Activated CD4-positive, CD25-positive, alpha-beta regulatory T cell treated with anti-CD3 and anti-CD28 coated beads, Interleukin-2, amount 50 U/mL, for 72 hours (primary cell): Measurements from ENCODE around the gene ATP11A.
"Not testable (repeated sequence)": the region's sequence is repeated elsewhere in the genome, so short reads cannot be mapped to it uniquely, and the experiment has no call there.

Experiments used
- DNase-seq: peaks from one replicate; pipeline ENCODE4 v3.0.0; 2021

The ATP11A gene

DNA sequence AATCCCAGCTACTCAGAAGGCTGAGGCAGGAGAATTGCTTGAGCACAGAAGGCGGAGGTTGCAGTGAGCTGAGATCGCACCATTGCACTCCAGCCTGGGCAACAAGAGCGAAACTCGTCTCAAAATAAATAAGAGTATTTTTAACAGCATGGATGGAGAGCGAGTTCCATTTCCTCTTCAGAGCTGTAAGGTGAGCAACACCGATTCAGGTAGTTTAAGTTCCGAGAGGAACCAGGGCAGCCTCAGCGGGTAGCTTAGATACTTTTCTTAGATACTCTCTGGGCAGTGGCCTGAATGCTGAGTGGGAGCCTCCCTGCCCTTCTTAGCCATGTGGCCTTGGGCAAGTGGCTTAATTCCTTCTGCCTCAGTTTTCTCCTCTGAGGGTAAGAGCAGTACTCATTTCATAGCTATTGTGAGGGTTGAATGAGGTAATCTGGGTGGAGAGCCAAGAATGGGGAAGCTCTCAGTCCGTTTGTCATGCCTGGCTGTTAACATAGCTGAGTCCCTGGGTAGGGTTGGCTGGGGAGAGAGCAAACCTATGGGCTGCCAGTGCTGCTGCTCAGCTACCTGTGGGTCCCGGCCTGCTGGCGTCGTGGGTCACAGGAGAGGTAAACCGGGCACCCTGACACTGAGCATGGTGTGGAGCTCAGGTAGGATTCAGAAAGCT lies 4.1 kb downstream of the ATP11A start:
- no peak for DNase-seq

- no peak for DNase-seq
Measured at GRCh38 chr13:112695121-112695520, 5.3 kb downstream of the ATP11A start.

DNA sequence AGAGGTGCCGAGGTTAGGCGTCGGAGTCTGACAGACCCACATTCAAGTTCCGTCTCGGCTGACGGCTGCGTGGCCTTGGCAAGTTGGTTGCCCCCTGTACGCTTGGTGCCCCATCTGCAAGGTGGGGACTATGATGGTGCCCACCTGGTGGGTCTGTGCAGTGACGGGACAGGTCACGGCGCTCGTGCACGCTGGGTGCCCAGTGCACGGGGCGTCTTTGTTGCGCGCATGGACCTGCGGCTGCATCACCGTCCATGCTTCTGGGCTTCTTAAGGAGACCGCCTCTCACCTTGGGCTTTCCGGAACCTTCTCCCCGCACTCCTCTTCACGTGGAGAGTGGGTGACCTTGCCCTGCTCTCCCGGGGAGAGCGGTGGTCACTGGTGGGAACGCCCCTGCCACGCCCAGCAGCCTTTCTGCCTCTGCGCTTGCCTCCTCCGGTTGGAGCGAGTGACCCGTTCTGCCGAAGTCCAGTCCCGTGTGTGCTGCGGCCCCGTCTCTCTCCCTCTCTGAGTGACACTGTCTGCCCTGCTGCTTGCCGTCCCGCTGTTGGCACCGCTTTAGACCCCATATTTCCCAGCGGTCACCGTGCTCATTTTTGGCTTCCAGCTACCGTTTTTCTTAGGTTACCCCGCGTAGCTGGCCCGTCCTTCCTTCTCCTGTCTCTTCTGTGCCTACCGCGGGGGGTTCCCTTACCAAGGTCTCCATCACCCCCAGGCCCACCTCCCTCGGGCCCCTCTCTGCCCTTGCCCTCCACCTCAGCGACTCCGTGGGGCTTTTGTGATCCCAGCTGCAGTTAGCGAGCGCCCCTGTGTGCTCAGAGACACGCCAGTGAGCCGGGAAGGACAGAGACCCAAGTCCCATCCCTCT lies 6.4 kb downstream of the ATP11A start:
- DNase-seq, result no peak

DNA sequence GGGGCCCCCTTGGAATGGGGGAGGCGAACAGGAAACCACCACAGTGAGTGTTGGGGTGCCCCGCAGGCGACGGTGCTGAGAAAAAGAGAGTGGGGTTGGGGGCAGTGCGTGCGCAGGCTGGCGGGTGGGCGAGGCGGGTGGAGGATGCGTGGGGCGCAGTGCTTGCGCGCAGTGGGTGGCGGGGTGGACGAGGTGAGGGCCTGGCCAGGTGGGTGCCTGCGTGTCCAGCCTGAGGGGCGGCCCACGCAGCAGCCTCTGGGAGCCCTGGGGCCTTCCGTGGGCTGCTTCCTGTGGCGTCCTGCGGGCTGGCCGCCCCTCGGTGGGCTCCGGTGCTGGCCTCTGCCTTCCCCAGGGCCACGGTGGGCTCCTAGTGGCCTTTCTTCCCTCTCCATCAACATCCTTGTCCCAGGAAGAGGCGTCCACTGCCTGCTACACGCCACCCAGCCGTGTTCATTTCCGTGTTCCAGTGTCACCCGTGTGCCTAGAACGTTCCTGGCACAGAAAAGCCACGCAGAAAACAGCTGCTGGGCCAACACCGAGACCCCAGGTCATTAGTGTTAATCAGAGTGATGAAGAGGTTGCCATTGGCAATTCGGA lies 7.1 kb downstream of the ATP11A start:
- DNase-seq, result no peak

DNA sequence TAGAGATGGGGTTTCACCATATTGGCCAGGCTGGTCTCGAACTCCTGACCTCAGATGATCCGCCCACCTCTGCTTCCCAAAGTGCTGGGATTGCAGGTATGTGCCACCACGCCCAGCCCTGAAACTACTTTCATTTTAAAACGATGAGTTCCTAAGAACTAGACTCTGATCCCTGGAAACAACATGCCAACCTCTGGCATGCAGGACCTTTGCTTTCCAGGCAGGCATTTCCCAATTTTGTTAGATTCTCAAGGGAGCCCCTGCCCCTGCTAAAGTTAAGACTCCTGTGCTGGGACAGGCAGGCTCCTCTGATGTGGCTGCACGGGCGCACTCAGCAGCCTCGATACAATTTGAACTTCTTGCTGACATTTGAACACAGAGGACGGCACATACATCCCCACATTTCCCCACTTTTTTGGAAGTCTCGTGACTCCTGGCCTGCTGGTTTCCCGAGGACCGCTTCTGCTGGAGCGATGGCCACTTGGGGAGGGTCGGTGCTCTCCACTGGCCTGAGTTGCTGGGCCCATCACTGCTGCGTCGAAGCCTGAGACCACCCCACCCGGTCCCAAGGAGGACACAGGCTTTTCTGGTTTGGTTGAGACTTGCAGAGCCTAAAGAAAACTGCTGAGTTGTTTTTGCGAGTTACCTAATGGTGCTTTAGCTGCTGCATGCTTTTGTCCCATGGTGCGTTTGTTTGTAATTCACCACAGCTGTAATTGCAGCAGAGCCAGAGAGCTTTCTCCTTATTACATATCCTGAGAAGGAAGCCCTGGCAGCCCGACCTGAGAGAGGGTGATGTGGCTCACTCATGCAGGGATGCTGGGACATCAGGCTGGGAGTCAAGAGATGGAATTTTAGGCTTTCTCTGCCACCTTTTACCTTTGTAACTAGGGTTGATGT lies 8.2 kb downstream of the ATP11A start:
- DNase-seq, result no peak

DNA sequence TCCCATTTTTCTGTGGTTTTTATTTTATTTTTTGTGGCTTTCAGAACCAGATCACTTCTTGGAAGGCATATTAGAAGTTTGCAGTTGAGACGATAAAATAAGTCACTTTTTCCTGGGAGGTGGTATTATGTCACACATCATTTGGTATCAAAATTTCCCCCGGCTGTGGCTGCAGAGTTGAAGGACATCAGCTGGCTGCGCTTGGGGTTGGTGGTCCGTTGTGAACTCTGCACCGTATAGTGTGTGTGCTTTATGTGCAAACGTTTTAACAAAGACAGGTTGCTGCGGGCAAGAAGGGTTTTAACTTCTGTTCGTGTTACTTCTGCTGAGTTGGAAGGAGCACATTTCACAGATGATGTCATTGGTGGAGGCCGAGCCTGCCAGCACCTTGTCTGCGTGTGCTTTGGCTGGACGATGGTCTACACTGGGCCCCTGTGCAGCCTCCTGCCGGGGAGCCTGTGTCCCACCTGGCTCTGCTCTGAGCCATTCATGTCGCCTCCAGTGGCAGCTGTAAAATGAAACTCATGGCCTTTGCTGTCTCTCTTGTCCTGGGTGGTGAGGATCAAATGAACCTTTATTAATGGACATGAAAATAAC lies 9.6 kb downstream of the ATP11A start:
- DNase-seq, result no peak

GRCh38 chr13:112700291-112701060 lies 10.6 kb downstream of the ATP11A start:
- no peak for DNase-seq

DNA sequence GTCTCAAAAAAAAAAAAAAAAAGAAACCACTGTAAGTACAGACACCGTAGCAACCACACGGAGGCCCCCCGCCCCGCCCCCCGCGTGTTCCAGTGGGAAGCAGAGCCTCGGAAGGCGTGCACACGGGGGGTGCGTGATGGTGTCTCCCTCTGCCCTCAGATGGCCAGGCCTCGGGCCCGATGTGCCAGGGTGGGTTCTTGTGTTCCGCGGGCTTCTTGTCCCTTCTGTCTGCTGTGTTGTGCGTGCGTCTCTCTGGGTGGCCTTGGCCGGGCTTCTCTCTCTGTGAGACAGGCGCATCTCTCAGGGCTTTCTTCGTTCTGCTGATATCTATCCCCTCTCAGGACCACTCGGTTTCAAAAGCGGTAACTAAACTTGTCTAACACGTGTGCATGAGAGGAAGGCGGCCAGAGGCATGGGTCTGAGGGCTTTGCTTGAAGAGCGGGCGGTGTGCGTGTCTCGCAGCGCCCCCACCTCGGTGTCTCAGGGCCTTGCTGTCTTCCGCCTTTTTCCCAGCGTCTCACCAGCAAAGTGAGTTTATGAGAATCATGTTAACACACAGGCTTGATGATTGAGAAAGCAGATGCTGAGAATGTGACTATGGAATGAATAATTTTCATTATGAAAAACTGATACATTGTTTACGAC lies 12.6 kb downstream of the ATP11A start:
- no peak for DNase-seq

DNA sequence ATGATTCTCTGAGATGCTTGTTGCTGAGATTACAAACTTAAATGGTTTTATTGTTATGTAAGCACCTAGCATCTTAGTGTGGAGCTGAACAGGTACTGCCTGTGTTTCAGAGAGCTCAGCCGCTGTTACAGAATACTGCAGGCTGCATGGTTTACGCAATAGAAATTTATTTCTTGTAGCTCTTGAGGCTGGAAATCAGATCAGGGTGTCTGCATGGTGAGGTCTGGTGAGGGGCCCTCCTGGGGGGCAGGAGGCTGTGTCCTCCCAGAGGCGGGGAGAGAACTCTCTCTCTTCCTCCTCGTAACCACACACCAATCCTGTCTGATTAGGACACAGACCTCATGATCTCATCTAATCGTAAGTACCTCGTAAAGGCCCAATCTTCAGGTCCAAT lies 13.1 kb downstream of the ATP11A start:
- DNase-seq, result no peak

DNA sequence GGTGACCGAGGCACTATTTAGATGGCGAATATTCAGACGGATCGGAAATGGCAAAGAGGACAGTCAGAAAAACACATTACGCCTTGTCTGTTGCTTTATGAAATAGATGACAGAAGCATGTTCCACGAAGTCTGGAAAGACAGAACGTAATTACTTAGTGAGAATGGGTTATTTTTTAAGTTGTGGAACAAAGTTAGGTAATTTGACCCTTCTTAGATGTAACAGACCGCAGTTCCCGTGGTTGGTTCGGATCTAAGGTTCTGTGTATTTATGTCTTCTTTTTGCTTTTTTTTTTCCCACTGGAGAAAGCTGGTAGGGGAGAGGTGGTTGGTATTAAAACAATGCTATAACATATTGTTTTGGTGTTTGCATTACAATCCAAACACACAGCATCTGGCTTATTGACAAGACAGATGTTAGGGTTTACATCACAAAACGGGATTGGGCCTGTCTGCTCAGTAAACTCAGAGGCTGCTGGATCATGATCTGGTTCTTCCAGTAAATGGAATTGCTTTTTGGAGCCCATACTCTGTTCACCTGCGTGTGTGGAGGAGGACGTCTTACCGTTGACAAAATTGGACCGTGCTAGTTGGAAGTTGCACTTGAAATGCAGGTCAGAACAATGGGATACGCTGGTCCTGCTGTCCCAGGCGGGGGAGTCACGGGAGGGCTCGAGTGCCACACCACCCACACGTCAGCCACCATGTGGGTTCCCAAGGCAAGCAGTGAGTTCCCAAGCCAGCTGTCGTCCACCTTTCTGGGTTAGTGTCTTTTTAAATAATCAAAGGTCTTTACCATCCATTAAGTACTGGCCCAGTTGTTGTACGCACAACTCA lies 13.8 kb downstream of the ATP11A start:
- DNase-seq, result no peak

DNA sequence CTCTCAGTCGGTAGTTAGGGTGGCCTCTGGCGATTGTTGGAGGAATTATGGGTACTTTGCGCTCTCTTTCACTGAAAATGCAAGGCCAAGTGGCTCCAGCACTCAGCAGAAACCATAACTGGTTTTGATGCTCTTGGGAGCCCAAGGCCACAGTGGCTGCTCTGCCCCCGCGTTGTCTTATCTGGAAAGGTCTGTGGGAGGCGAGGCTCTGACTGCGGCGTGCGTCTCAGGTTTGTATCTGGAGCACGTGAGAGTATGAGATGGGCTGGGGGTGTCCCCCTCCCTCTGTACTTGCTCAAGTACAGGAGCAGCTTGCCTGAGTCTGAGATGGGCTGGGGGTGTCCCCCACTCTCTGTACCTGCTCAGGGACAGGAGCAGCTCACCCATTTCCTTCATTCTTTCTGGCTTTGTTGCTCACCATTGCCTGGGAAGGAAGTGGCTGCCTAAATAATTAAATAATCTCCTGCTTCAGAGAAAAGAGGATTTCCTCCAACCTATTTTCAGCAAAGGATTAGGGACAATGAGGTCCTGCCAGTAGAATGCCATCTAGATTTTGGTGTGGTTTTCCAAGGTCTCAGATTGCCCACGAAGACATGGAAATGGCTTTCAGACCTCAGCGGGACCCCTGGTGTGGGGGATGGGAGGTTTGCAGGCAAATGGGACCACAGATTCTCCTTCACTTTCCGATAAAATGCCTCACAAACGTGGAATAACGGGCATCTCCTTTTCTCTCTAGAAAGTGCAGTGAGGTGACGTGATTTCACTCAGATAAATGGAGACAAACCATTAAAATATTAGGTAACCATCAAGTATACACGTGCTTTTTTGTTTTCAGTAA lies 14.7 kb downstream of the ATP11A start:
- DNase-seq, result no peak

DNA sequence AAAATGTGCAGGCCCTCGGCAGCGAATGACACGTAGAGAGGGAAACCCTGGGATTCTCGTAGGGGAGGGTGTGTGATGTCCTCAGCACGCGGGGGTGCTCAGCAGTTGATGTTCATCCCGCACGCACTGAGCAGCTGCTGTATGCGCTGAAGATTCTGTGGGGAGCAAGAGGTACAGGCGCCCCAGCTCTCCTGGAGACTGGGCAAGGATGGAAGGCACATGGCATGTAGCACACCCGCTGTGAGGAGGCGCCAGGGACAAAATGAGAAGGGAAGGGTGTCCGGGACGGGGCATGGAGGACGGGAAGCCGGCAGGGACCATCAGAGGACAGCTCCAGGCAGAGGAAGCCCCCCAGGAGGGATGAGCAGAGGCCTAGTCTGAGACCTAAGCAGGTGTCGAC lies 15.4 kb downstream of the ATP11A start:
- no peak for DNase-seq

GRCh38 chr13:112706171-112706570 lies 16.3 kb downstream of the ATP11A start:
- DNase-seq, result no peak

- no peak for DNase-seq
Measured at GRCh38 chr13:112708560-112709240, 18.9 kb downstream of the ATP11A start.

GRCh38 chr13:112709316-112709715 lies 19.5 kb downstream of the ATP11A start:
- not testable (repeated sequence) for DNase-seq

GRCh38 chr13:112709825-112710783 lies 20.3 kb downstream of the ATP11A start:
- no peak for DNase-seq

DNA sequence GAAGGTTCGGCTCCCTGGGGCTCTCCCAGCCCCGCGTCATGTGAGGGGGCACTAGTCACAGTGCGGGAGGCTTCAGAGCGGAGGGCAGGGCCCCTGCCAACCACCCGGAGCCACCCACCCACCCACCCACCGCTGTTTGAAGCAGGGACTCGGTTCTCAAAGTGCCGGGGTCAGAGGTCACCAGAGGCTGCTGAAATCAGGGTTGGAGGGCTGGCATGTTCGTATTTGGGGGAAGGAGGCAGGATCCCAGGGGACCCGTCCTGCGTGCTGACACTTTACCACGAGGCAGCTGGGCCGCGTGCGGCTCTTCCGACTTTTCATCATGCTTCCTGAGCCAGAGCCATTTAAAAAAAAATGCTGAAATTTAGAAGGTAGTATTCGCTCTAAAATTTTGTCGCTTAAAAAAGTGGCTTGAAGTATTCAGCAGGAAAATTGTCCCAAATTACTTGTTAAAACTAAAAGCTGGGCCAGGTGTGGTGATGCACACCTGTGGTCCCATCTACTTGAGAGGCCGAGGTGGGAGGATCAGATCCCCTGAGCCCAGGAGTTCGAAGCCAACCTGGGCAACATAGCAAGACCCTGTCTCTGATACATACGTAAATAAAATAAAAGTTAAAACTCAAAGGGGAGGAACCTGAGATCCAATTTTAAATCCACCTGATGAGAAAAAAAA lies 21.2 kb downstream of the ATP11A start:
- DNase-seq, result no peak
